Hypothalamus (tissue), 51 donors: ENCODE data around the gene RASD1.
A peak's percentile ranks its signal among the peaks of the same experiment; 100 is the strongest.

ENCODE experiments used
- DNase-seq, 51 donors: peaks; one replicate each; lab custom pipeline; 2025; lab: John Stamatoyannopoulos, UW

The RASD1 gene, protein sequence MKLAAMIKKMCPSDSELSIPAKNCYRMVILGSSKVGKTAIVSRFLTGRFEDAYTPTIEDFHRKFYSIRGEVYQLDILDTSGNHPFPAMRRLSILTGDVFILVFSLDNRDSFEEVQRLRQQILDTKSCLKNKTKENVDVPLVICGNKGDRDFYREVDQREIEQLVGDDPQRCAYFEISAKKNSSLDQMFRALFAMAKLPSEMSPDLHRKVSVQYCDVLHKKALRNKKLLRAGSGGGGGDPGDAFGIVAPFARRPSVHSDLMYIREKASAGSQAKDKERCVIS

DNA sequence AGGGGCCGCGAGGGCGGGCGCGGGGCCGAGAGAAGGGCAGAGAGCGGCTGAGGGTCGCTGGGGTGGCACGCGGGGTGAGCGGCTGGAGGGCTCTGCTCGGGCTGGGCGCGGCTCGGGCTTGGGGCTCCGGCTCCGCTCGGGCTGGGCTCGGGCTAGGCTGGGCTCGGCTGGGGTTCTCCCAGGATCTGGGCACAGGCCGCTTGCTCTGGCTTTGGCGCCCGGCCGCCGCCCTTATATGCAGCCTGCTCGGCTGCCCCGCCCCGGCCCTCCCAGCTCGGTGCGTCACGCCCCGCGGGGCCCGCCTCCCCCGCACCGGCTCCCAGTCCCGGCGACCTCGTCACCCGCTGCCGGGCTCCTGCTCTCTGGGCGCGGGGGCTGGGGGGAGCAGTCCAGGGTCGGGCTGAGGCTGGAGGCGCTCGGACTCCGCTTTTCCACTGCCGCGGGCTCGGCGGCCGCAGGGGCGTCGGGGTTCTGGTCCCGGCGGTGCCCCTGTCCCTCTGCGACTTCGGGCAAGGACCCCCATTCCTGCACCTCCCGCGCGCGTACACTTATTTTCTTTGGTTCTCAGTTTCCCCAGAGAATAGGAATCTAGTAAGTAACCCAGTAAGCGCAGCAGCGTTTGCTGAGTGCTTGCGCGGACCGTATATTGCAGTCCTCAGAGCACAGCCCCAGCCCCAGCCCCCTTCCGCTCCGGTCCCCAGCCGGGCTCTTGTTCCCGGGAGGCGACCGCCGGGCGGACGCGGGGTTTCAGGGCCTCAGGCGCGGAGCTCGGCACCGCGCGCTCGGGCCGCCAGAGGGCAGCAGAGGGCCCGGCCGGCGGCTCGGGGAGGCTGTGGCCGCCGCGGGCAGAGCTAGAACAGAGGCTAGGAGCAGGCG is at the start of gene RASD1:
TSS of gene RASD1 (minus strand) at position 207 of the 876 bp plus-strand sequence. CDS start 214 bp downstream, outside the sequence.
- DNase-seq = peak in 50 of 51 donors; percentile 34 to 95 (median 86)

DNA sequence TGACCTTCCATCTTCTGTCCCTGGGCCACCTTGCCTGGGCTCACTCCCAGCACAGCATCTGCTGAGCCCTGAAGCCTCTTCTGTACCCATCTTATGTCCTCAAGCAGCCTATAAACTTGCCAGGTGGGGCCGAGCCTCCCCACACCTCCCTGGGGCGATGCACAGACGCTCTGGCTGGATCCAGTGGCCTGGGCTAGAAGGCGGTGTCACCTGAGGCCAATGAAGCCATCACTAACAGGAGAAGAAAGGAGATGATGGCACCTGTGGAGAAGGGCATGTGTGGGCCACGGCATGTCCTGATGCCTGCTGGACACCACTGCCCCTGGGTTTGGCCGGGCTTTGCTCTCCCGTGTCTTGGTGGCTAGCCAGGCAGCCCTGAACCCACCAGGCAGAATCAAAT is 49.8 kb upstream of the RASD1 start:
- DNase-seq = no peak

DNA sequence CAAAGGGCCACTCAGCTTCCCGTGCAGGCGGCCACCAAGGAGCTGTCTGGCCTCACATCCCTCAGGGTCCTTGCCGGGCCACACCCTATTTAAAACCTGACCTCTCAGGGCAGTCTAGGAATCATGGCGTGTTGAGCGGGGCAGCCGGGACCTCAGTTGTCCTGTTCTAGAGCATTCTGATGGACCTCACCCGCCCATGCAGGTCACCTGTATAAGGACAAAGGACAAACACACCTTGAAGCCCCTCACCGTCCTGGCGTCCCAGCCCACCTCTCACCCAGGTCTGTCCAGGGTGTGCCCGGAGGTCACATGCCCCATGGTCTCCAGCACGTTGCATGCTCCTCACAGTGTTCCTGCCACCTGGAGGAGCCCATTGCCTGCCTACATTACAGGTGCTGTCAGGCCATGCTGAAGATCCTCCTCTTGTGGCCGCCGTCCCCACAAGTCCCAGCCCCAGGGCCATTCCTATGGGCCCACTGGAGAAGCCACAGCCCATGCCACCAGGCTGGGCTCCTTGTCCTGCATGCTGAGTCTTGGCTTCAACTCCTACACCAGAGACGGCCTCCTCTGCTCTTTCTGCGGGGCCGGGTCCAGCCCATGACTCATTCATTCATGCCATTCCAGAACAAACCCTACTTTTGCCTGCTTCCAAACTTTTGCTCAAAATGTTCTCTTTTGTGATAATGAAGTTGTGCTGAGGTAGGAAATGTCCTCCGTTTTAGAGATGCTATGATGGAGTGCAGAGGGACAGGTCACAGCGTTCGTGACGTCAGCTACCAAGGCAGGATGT is 49.0 kb upstream of the RASD1 start:
- DNase-seq = peak in 3 of 51 donors; percentile 16 to 29 (median 24)

DNA sequence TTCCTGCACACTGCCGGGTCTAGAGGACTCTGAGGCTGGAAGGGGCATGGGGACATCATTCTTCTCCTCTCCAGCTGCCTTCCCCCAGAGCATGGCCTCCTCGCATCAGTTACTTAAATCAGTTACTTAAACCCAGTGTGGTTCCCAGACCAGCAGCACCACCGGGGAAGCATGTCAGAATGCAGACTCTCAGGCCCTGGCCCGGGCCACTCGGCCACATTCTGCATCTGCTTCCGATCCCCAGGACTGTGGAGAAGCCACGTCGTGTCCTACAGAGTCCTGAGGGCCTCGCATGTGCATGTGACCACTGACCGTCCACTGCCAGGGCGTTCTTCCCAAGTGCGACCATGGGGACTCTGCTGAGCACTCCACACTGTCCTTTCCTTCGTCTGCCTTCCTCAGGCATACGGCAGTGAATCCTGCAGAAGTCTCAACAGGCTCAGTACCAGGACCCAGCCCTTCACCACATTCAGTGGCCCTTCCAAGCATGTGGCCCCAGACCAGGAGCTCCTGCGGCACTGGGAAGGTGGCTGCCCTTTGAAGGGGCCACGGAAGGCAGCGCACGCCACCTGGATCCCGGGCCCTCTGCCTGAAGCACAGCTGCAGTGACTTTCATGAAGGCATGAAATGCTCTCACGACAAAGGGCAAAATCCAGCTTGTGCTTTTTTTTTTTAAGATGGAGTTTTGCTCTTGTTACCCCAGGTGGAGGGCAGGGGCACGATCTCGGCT is 46.9 kb upstream of the RASD1 start:
- DNase-seq = no peak

DNA sequence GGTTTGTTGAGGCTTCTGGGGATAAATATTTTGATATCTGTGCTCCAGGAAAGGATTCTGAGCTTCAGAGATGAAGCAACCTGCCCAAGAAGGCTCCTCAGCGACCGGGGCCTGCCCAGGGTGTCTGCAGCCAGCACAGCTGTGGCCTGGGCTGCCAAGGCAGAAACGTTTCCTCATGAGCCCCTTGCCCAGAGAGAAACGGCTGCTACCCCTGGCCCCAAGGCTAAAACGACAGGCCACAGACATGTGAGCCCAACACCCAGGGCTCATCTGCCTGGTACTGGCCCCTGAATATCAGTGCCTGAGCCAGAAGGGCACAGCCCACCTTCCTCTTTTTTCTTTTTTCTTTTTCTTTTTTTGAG is 45.4 kb upstream of the RASD1 start:
- no peak for DNase-seq

DNA sequence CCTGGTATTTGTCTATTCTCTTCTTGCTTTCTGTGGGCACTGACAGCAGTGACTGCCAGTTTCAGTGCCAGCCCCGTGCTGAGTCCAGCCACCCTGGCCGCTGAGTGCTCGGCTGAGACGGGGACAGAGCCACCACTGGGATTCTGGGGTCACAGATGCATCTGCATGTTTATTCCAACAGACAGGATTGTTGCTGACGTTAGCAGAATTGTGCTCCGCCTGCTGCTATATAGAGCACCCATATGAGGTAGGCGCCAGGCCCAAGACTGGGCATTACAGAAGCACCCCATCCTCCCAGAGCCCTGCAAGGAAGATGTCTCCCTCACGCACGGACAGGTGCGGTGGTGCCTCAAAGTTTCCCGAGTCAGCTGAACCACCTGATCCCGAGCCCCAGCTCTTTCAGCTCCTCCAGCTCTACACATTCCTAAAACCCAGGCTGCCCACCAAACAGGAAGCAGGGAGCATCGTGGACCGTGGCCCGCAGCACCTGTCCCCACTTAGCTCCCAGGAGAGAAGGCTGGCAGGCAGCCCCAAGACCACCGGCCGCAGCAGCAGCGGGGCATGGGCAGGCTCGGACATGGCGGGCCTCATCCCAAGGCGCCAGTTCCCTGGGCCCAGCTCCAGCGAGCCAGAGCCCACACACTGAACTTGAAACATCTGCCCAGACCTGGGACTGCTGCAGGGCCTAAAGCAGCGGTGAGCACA is 44.9 kb upstream of the RASD1 start:
- DNase-seq = no peak

DNA sequence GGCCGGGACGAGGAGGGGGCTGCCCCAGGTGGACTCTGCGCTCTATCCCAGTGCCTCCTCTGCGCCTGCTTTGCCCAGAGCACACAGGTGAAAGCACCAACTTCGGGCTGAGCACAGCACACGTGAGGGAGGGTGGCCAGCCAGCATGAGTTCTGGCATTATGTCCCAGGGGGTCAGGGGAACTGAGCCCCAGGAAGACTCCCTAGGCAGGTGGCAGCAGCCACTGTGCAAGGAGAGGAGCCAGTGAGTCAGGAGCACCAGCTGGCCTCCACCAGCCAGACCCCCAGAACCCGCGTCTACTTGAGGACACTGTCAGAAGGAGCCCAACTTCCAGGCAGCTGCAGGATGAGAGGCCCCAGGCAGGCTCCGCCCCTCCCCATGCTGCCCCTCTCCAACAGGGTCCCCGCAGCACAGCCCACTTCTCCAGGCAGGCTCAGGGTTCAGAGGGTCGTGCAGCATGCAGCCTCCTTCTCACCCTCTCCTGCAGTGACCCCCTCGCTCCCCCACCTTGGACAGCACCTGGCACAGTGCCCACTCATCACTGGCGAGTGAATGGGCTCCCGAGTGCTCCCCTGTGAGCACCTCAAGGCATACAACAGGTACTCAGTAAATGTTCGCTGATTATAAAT is 44.2 kb upstream of the RASD1 start:
- no peak for DNase-seq

DNA sequence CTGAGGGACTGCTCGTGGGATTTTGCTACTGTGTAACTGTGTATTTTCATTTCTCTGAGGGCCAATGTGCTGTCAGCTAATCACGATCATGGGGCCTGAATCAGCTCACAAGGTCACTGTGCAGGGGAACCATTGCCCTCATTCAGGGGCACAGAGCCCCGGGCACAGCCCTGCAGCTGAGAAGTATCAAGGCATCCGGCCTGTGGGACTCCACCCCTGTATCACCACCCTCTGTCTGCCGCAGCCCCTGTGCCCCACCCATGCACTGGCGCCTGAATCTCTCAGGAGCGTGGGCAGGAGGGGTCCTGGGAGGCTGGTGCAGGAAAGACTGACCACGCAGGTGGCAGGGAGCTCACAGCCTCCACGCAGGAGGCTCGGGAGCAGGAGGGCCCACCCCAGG is 43.4 kb upstream of the RASD1 start:
- DNase-seq = no peak

DNA sequence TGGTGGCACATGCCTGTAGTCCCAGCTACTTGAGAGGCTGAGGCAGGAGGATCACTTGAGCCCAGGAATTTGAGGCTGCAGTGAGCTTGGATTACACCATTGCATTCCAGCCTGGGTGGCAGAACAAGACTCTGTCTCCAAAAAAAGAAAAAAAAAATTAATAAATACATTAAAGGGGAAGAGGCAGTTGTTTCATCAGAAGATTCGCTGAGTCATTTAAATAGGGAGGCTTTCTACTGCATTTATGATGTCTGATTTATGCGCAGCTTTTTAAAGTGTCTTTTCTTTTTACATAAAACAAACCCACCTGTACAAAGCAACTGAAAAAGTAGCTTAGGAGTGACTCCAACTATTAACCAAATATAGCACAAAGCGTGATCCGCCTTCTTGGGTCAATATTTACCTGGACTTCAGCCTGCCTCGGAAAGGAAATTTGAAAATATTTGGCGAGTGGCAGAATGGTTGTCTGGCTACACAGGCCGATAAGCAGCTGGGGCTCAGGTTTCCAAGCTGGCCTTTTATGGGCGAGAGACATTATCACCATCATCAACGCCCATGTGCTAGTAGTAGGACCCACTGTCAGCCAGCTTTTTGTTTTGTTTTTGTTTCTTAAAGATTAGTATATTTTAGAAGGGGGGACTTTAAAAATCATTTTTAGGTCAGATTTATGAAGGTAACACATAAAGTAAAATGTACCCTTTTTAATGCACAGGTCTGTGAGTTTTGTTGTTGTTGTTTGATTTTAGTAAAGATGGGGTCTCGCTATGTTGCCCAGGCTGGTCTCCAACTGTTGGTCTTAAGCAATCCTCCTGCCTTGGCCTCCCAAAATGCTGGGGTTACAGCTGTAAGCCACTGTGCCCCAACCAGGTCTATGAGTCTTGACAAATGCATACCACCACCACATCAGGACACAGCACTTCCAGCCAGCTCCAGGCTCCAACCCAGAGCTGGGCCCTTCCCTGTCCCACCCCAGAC is 42.5 kb upstream of the RASD1 start:
- no peak for DNase-seq

DNA sequence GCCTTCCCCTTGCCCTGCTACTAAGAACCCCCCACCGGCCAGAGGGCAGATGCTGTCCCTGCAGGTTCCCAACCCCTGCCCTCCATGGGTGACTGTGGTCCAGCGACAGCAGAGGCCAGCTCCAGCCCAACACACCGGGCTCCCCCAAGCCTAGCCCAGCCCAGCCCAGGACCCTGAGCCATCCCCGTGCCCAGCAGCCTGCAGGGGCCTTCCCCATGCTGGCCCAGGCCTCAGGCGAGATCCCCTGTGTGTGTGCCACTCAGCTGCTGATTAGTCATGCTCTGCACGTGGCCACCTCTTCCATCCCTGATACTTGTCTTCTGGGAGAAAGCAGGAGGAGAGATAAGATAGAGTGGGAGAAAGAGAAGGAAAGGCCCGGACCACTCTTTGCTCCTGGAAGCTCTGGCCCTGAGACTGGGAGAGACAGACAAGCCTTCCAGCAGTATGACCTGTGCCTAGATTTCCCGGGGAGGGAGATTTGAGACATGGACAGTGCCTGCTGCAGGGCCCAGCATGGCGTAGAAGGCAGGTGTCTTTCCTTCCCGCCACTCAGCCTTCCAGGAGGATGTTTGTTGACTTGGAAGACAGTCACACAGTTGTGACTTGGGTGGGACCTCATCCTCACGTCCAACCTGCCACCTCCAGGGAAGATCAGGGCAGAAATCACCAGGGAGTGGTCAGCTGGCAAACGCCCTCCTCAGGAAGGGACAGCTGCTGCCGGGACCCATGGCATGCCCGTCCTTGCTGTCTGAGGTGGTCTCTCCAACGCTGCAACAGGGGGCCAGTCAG is 41.3 kb upstream of the RASD1 start:
- DNase-seq = no peak

DNA sequence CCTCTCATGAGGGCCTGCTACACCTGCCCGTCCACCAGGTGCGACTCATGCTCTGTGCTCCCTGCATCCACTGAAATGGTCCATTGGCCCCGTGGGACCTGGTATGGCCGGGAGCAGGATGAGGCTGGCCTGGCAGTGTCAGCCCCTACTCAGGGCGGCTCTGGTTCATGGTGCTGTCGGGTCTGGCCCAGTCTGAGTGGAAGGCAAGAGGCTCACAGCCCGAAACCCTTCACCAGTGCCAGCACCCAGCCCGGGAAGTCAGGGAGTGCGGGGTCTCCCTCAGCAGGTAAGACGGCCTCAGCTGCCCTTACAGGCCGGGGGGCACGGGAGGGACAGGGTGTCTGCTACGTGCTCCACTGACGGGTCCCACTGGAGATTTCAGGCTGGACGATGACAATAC is 40.5 kb upstream of the RASD1 start:
- DNase-seq = no peak

DNA sequence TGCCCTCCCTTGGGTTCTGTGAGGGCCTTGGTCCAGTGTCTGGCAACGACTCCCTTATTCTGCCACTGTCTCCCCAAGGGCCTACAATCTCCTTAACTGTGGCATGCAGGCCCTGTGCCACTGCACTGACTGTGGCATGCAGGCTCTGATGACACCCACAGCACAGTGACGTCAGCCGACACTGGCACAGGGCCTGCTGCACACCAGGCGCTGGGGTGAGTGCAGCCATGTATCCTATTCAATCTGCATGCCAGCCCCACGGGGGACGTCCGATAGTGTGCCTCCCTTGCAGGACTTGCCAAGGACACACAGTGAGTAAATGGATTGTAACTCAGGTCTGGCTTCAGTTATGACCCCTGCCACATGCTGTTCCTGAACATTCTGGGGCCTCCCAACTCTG is 39.8 kb upstream of the RASD1 start:
- DNase-seq = peak in 23 of 51 donors; percentile 13 to 78 (median 33)

DNA sequence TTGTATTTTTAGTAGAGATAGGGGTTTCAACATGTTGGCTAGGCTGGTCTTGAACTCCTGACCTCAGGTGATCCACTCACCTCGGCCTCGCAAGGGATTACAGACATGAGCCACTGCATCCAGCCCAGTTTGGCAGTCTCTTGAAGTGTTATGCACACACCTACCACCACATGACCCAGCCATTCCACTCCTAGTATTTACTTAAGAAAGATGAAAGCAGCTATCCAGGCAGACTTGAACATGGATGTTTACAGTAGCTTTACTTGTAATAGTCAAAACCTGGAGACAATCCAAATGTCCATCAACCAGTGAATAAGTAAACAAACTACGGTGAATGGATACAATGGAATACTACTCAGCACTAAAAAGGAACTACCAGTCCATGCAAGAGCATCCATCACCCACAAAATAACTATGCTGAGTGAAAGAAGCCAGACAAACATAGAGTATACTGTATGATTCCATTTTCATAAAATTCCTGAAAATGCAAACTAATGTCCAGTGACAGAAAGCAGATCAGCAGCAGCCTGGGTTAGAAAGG is 37.8 kb upstream of the RASD1 start:
- DNase-seq = no peak

DNA sequence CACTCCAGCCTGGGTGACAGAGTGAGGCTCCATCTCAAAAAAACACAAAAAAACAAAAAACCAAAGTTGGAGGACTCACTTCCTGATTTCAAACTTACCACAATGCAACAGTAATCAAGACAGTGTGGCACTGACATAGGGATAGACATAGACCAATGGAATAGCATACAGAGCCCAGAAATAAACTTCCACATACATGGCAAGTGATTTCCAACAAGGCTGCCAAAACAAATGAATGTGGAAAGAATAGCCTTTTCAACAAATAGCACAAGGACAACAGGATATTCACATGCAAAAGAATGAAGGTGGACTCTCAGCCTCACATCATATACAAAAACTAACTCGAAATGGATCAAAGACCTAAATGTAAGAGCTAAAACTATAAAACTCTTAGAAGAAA is 36.8 kb upstream of the RASD1 start:
- DNase-seq = no peak

DNA sequence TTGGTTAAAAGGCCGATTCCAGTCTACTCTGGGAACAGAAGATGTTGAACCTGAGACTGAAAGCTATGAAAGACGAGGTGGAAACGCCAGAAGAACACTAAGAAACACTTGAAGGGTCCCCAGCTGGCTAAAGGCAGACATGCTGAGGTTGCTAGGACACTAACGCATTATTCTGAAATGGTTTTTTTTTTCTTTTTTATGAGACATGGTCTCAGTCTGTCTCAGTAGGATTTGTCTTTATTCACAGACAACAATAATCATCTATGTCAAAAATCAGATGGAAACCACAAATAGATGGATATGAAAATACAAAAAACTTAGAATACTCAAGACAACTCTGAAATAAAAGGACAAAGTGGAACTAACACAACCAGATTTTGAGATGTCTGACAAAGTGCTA is 35.0 kb upstream of the RASD1 start:
- no peak for DNase-seq

DNA sequence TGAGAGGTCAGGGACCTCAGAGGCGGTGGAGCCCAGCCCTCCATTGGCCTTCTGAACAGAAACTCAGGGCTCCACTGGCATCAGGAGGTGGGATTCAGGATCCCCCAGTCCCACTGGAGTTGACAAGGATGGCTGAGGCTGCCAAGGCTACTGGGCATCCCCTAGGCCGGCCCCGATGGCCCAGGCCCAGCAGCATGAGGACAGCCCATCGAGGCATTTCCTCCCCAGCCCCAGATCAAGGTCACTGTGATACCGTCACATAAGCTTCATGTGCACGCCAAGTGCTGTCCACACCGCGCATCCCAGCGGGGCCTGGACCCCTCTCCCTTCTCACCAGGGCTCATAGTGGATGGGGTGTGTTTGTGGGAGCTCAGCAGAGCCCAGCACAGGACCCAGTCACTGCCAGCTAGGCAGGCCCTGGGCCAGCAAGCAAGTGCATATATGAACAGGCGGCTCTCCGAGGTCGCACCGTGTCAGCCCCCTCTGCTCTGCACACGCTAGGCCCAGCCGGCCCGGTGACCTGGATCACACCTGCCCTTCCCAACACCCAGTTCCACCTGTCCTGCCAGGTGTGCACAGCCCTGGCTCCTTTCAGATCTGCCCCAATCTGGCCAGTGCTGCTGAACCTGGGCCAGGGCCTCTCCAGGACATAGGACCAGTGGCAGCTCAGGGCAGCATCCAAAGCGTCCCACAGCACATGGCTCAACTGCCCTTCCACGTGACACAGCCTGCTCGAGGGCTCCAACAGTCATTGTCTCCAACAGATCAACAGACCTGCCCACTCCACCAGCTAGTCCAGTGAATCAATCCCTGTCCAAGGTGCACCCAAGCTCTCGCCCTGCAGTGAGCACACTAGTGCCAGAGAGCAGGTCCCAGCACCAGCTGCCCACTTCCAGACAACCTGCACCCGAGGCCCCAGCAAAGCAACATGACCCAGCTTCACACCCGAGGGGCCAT is 32.8 kb upstream of the RASD1 start:
- no peak for DNase-seq
